GM23338 (cell line): ENCODE data around the gene TNS3.

Experiments used
- CREB1 ChIP-seq: fragments of 250-450 bp; sonication (Bioruptor Pico); IDR thresholded peaks from 2 replicates; pipeline ENCODE4 v1.5.0; 2020; ENCODE audit warnings: low read depth, mild to moderate bottlenecking, moderate library complexity
- CTCF ChIP-seq, 2 experiments: fragments of 200-600 bp in 1 of 2; sonication (generic) in 1 of 2; conservative IDR thresholded peaks; 2 replicates each; pipeline versions ENCODE4 v1.5.1 to v1.6.1; 2016 to 2017; ENCODE audit warnings: antibody characterized with exemption in 2 of 2, low read depth in 2 of 2, mild to moderate bottlenecking in 2 of 2, moderate library complexity in 1 of 2
- ETS1 ChIP-seq: IDR thresholded peaks from 2 replicates; pipeline ENCODE4 v1.6.1; 2016; ENCODE audit warnings: antibody characterized with exemption
- EZH2 ChIP-seq: fragments of 200-600 bp; sonication (generic); IDR thresholded peaks from one replicate; pipeline ENCODE4 v1.8.0; 2017; ENCODE audit warnings: antibody characterized with exemption, mild to moderate bottlenecking, low read depth; ENCODE audit not compliant: unreplicated experiment
- EZH2phosphoT487 ChIP-seq: fragments of 200-600 bp; sonication (generic); IDR thresholded peaks from one replicate; pipeline ENCODE4 v1.8.1; 2018; ENCODE audit warnings: antibody characterized with exemption; ENCODE audit not compliant: unreplicated experiment
- JUNB ChIP-seq: IDR thresholded peaks from one replicate; pipeline ENCODE4 v1.6.1; 2016; ENCODE audit warnings: antibody characterized with exemption; ENCODE audit not compliant: unreplicated experiment
- POLR2AphosphoS5 ChIP-seq: IDR thresholded peaks from 2 replicates; pipeline ENCODE4 v1.6.1; 2016; ENCODE audit warnings: antibody characterized with exemption, low read depth
- REST ChIP-seq: IDR thresholded peaks from one replicate; pipeline ENCODE4 v1.6.1; 2018; ENCODE audit warnings: antibody characterized with exemption; ENCODE audit not compliant: unreplicated experiment
- STAT1 ChIP-seq: IDR thresholded peaks from one replicate; pipeline ENCODE4 v1.6.1; 2016; ENCODE audit warnings: antibody characterized with exemption; ENCODE audit not compliant: unreplicated experiment
- ZNF114 ChIP-seq: fragments of 250-450 bp; sonication (Bioruptor Pico); IDR thresholded peaks from 2 replicates; pipeline ENCODE4 v1.5.0; 2020; ENCODE audit warnings: mild to moderate bottlenecking, moderate library complexity
- ZNF331 ChIP-seq: fragments of 250-450 bp; sonication (Bioruptor Pico); IDR thresholded peaks from 2 replicates; pipeline ENCODE4 v1.5.0; 2020; ENCODE audit warnings: low read depth, mild to moderate bottlenecking, moderate library complexity

- TF ChIP-seq EZH2 = no peak
- no peak for TF ChIP-seq REST
- TF ChIP-seq POLR2AphosphoS5 = no peak
- no peak for TF ChIP-seq CTCF (conservative IDR thresholded peaks at IDR 0.05; ENCODE audit: low read depth in 2 of 2)
- TF ChIP-seq ETS1 = no peak
- TF ChIP-seq ZNF114 = no peak
- no peak for TF ChIP-seq EZH2phosphoT487
- TF ChIP-seq ZNF331 (CRISPR knock-in tag) = no peak
- TF ChIP-seq CREB1 = no peak
- TF ChIP-seq STAT1 = no peak
- TF ChIP-seq JUNB = no peak
Observed at GRCh38 chr7:47330561-47331178, 251.2 kb downstream of the TNS3 start.
